ENCODE results near the gene RPS6KA5. TPM values are rescaled to one million over a fixed set of nuclear protein-coding genes. Genes with fewer than 3 reads are reported as not detected.
A peak's percentile ranks its signal among the peaks of the same experiment; 100 is the strongest.

RPS6KA5 gene
- total RNA-seq, 1 experiment from 2014 or later = 3.8 TPM

- no peak overlapping the region for H4K5ac ChIP-seq (ENCODE audit: insufficient read length, low read depth, low read length)
- H2BK5ac ChIP-seq (ENCODE audit: insufficient read length, low read length) = no peak overlapping the region
- H4K91ac ChIP-seq (ENCODE audit: insufficient read length, low read depth, low read length) = no peak overlapping the region
- H3K23me2 ChIP-seq (ENCODE audit: insufficient read length, low read depth, low read length, poor library complexity, severe bottlenecking) = no peaks in the 10 kb centered on the region
- TF ChIP-seq CTCF (conservative IDR thresholded peaks at IDR 0.05) = no peak
- no peak overlapping the region for H3K23ac ChIP-seq (ENCODE audit: insufficient read length, low read depth, low read length)
- Mint-ChIP-seq H3K27me3 (ENCODE audit: low read depth) (no peaks in the 10 kb centered on the region), H3K36me3 (ENCODE audit: insufficient read depth in 1 of 3, low read depth in 3 of 3) (no peaks in the 10 kb centered on the region), H3K4me1 (peaks cover 0 to 3% of the 10 kb centered on the region in 2 experiments; a peak in 1 of 4 replicates), H3K4me3 (no peak overlapping the region), H3K9me3 (no peaks in the 10 kb centered on the region; a peak in 1 of 5 replicates), H3K27ac (peak overlapping the region in 1 of 3 experiments; percentile 60; a peak in 1 of 7 replicates)
- no peak overlapping the region for H3T11ph ChIP-seq (ENCODE audit: low read length)
- no peak overlapping the region for H3K4ac ChIP-seq (ENCODE audit: low read depth, low read length)
- no peak overlapping the region for H2AK5ac ChIP-seq (ENCODE audit: insufficient read length, low read length)
- no peaks in the 10 kb centered on the region for H3K79me1 ChIP-seq (ENCODE audit: insufficient read depth, low read depth, low read length, poor library complexity, severe bottlenecking)
- no peak overlapping the region for H3K18ac ChIP-seq (ENCODE audit: insufficient read length, low read depth, low read length)
- no peaks in the 10 kb centered on the region for H3K9me3 ChIP-seq (ENCODE audit: control insufficient read depth, low read depth, low read length)
- no peaks in the 10 kb centered on the region for H4K20me1 ChIP-seq (ENCODE audit: control insufficient read depth, insufficient read depth, insufficient read length)
- no peak overlapping the region for H3K9ac ChIP-seq (ENCODE audit: extremely low read depth, insufficient read length, low read length)
- H3K4me2 ChIP-seq (ENCODE audit: insufficient read depth, insufficient read length, low read length) = no peak overlapping the region
- H2BK15ac ChIP-seq (ENCODE audit: low read depth, low read length) = no peak overlapping the region
- H3K27me3 ChIP-seq (ENCODE audit: insufficient read depth, low read length) = no peaks in the 10 kb centered on the region
- H2BK120ac ChIP-seq (ENCODE audit: low read depth, low read length, poor library complexity, severe bottlenecking) = no peak overlapping the region
- H3K27ac ChIP-seq (ENCODE audit: insufficient read length, low read depth, low read length) = no peak overlapping the region
- no peak overlapping the region for H3K14ac ChIP-seq (ENCODE audit: insufficient read depth, low read length)
- H2BK12ac ChIP-seq (ENCODE audit: insufficient read length, low read depth, low read length) = no peak overlapping the region
- H2BK20ac ChIP-seq (ENCODE audit: low read depth, low read length, poor library complexity, severe bottlenecking) = no peak overlapping the region
- no peak overlapping the region for H2AFZ ChIP-seq (ENCODE audit: low read length)
- H3K4me1 ChIP-seq (ENCODE audit: insufficient read depth, low read length) = no peaks in the 10 kb centered on the region
- DNase-seq = no peak
- H4K8ac ChIP-seq (replicated peaks; ENCODE audit: insufficient read length, low read depth, low read length) = no peak overlapping the region
- WGBS (ENCODE audit: extremely low coverage, insufficient read length, low lambda C conversion rate) = no CpG with 5 or more reads among the region's 1 CpG
- no peak overlapping the region for H3K56ac ChIP-seq (ENCODE audit: insufficient read length, low read depth, low read length)
- H3K79me2 ChIP-seq (ENCODE audit: insufficient read depth, low read length) = no peaks in the 10 kb centered on the region
Observed at GRCh38 chr14:90985601-90986242, 74.7 kb downstream of the RPS6KA5 start.
